Measurements from ENCODE around the gene FOXR1.

The FOXR1 gene

GRCh38 chr11:118923721-118924587 lies 47.6 kb upstream of the FOXR1 start:
- Histone ChIP-seq H3K27me3 (ENCODE audit: insufficient read depth, low read length, poor library complexity) (no peaks in the 10 kb centered on the region), H2AFZ (ENCODE audit: low read depth, low read length) (no peak overlapping the region), H3K4me3 (ENCODE audit: low read depth in 1 of 2, low read length in 2 of 2) (peak overlapping the region; percentile 50 to 97), H3K9ac (ENCODE audit: low read depth, low read length) (peak overlapping the region; percentile 82), H3K9me3 (ENCODE audit: insufficient read depth, low read length, severe bottlenecking) (no peaks in the 10 kb centered on the region), H3K4me1 (ENCODE audit: insufficient read depth, low read length) (peaks cover 94% of the 10 kb centered on the region), H3K79me2 (ENCODE audit: insufficient read depth, low read length) (peaks cover 64% of the 10 kb centered on the region), H3K36me3 (ENCODE audit: insufficient read depth, low read length) (peaks cover 21% of the 10 kb centered on the region; the same call in 1 of the 2 replicates), H3K4me2 (ENCODE audit: insufficient read depth, low read length) (peak overlapping the region; percentile 89), H3K27ac (ENCODE audit: low read length) (peak overlapping the region; percentile 66), H4K20me1 (ENCODE audit: insufficient read depth, low read length) (peaks cover 32% of the 10 kb centered on the region)
- DNase-seq (no peak), ATAC-seq (ENCODE audit: insufficient read depth, low read depth) (no peak)
- TF ChIP-seq CTCF (IDR thresholded peaks at IDR 0.05; ENCODE audit: borderline replicate concordance, extremely low read depth, low read length, poor library complexity, severe bottlenecking): no peak
- TF ChIP-seq EZH2 (IDR thresholded peaks at IDR 0.05; ENCODE audit: borderline replicate concordance, low read depth, low read length, severe bottlenecking): no peak

GRCh38 chr11:118924591-118925585 lies 46.7 kb upstream of the FOXR1 start:
- Histone ChIP-seq H4K20me1 (ENCODE audit: insufficient read depth, low read length) (peaks cover 28% of the 10 kb centered on the region), H3K9me3 (ENCODE audit: insufficient read depth, low read length, severe bottlenecking) (no peaks in the 10 kb centered on the region), H3K4me3 (ENCODE audit: low read depth in 1 of 2, low read length in 2 of 2) (peak overlapping the region; percentile 50 to 97), H3K4me1 (ENCODE audit: insufficient read depth, low read length) (peaks cover 91% of the 10 kb centered on the region), H3K36me3 (ENCODE audit: insufficient read depth, low read length) (peaks cover 21% of the 10 kb centered on the region; the same call in 1 of the 2 replicates), H3K4me2 (ENCODE audit: insufficient read depth, low read length) (peak overlapping the region; percentile 89), H3K27me3 (ENCODE audit: insufficient read depth, low read length, poor library complexity) (no peaks in the 10 kb centered on the region), H2AFZ (ENCODE audit: low read depth, low read length) (peak overlapping the region; percentile 57), H3K79me2 (ENCODE audit: insufficient read depth, low read length) (peaks cover 55% of the 10 kb centered on the region), H3K27ac (ENCODE audit: low read length) (peak overlapping the region; percentile 66), H3K9ac (ENCODE audit: low read depth, low read length) (peak overlapping the region; percentile 82)
- peak; percentile 20; the same call in 1 of the 3 replicates for ATAC-seq (ENCODE audit: insufficient read depth, low read depth)
- peak; percentile 58 for DNase-seq
- TF ChIP-seq CTCF (IDR thresholded peaks at IDR 0.05; ENCODE audit: borderline replicate concordance, extremely low read depth, low read length, poor library complexity, severe bottlenecking) (no peak), EZH2 (IDR thresholded peaks at IDR 0.05; ENCODE audit: borderline replicate concordance, low read depth, low read length, severe bottlenecking) (no peak)

- Histone ChIP-seq H3K4me2 (ENCODE audit: insufficient read depth, low read length) (peak overlapping the region; percentile 81), H4K20me1 (ENCODE audit: insufficient read depth, low read length) (peaks cover 21% of the 10 kb centered on the region), H3K4me3 (ENCODE audit: low read depth in 1 of 2, low read length in 2 of 2) (peak overlapping the region in 1 of 2 experiments; percentile 84; a peak in 2 of 4 replicates), H3K36me3 (ENCODE audit: insufficient read depth, low read length) (peaks cover 12% of the 10 kb centered on the region; the same call in 1 of the 2 replicates), H3K27me3 (ENCODE audit: insufficient read depth, low read length, poor library complexity) (no peaks in the 10 kb centered on the region), H3K27ac (ENCODE audit: low read length) (peak overlapping the region; percentile 66), H3K4me1 (ENCODE audit: insufficient read depth, low read length) (peaks cover 77% of the 10 kb centered on the region), H3K9ac (ENCODE audit: low read depth, low read length) (peak overlapping the region; percentile 66), H3K79me2 (ENCODE audit: insufficient read depth, low read length) (peaks cover 28% of the 10 kb centered on the region), H2AFZ (ENCODE audit: low read depth, low read length) (peak overlapping the region; percentile 69), H3K9me3 (ENCODE audit: insufficient read depth, low read length, severe bottlenecking) (no peaks in the 10 kb centered on the region)
- TF ChIP-seq CTCF (IDR thresholded peaks at IDR 0.05; ENCODE audit: borderline replicate concordance, extremely low read depth, low read length, poor library complexity, severe bottlenecking) (no peak), EZH2 (IDR thresholded peaks at IDR 0.05; ENCODE audit: borderline replicate concordance, low read depth, low read length, severe bottlenecking) (no peak)
- ATAC-seq (ENCODE audit: insufficient read depth, low read depth) (no peak), DNase-seq (no peak)
These were observed 43.9 kb upstream of the FOXR1 start for GRCh38 chr11:118927554-118928100.
